ENCODE results near the gene ABLIM3. TPM values are rescaled to one million over a fixed set of nuclear protein-coding genes. Genes with fewer than 3 reads are reported as not detected.

Gene ABLIM3
- total RNA-seq, 1 donor from 2014 or later, result 2.4 TPM

DNA sequence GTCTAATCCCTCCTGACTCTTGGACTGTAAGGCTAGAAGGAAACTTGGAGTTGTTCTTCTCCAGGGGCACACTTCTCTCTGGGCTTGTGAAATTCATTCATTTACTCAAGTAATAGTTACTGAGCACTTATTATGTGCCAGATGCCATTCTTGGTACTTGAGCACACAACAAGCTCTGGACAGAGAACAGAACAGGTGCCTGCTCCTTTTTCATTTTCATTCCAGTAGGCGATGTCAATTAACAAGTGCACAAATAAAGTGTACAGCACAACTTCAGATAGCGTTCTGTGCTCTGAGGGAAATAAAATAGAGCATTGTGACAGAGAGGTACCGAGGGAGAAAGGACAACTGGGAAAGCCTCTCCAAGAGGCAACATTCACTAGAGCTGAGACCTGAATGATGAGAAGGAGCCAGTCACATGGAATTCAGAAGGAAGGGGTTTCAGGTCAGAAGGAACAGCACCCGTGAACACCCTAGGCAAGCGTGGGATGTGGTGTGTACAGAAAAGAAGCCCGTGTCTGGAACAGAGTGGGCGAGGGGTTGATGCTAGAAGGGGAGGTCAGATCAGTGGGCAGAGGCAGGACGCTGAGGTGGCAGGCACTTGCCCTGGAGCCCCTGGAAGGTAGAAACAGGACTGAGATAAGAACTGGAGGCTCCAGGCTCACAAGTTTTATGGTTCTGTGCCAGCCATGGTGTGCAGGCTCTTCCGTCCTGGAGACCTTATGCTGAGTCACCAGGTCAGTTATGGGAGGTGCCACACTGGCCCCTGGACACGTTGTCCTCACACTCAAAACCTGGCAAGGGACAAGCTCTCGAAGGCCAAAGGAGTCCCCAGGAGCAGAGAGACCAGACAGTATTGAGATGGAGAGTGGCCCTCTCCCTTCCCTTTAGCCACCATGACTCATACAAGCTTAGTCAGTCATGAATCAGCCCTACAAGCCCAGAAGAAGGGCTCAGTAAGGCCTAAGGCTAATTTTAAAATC lies 7.2 kb upstream of the ABLIM3 start:
- Mint-ChIP-seq H3K9me3 (peaks cover 4% of the 10 kb centered on the region), H3K4me1 (peaks cover 18% of the 10 kb centered on the region), H3K36me3 (ENCODE audit: low read depth) (no peaks in the 10 kb centered on the region), H3K4me3 (no peak overlapping the region), H3K27me3 (ENCODE audit: low read depth) (peaks cover 3% of the 10 kb centered on the region), H3K27ac (ENCODE audit: unreplicated experiment) (no peak overlapping the region)
- DNase-seq (ENCODE audit: low read depth, low spot score), result no peak
- TF ChIP-seq, protein P1, sequence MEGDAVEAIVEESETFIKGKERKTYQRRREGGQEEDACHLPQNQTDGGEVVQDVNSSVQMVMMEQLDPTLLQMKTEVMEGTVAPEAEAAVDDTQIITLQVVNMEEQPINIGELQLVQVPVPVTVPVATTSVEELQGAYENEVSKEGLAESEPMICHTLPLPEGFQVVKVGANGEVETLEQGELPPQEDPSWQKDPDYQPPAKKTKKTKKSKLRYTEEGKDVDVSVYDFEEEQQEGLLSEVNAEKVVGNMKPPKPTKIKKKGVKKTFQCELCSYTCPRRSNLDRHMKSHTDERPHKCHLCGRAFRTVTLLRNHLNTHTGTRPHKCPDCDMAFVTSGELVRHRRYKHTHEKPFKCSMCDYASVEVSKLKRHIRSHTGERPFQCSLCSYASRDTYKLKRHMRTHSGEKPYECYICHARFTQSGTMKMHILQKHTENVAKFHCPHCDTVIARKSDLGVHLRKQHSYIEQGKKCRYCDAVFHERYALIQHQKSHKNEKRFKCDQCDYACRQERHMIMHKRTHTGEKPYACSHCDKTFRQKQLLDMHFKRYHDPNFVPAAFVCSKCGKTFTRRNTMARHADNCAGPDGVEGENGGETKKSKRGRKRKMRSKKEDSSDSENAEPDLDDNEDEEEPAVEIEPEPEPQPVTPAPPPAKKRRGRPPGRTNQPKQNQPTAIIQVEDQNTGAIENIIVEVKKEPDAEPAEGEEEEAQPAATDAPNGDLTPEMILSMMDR (conservative IDR thresholded peaks at IDR 0.05), result no peak

DNA sequence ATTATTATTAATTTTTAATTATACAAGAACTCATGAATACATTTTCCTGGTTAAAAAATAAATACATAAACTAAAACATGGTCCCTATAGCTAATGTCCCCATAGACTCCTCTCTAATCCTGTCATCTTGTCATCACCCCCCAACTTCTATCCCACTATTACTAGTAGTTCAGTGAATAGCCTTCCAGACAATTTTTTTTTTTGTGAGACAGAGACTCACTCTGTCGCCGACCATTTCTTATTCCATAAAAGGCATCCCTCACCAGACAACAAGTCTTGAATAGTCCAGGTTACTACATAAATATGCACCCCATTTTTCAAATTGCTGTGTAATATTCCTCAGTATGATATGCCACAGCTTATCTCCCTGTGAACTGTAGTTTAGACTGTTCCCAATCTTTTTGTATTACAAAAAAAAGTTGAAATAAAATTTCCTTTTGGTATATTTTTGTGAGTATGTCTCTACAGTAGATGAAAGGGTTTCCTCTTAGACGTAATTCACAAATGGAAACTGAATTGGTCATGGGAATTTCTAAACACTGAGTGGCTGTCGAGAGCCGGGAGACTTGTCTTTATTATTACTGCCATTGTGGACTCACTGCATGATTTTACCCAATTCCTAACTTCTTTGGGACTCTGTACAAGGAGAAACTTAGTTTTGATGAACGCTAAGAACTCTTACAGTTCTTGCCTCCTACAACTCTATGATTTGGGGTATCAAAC lies 6.4 kb upstream of the ABLIM3 start:
- Mint-ChIP-seq H3K27ac (ENCODE audit: unreplicated experiment) (peak overlapping the region; percentile 29), H3K4me1 (peaks cover 18% of the 10 kb centered on the region)
- TF ChIP-seq, protein P1 (conservative IDR thresholded peaks at IDR 0.05), result no peak

DNA sequence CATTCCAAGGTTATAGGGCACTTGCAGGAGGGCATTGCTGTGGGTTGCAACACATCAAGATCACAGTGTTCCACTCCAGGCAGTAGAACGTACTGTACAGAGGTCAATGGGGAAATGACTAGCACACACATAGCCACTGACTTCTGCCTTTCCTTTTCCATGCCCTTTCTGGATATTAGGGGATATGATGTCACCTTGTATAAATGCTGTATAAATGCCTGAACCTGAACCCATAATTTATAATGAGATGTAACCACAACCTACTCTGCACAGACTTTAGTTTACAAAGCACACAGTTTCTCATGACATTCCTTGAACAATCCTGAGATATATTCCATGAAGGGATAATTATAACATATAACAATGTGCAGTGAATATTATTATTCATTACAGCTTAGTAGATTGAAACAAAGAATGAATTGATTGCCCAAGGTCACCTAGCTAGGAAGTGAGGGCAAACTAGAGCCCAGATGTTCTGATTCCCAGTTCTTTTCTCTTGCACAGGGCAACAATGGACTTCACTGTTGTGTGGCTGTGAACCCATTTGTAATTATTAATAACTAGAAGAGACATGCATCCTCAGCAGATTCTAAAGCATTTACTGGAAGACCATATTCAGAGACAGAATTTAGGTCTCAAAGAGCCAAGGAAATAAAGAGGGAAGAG lies 5.6 kb upstream of the ABLIM3 start:
- H3K27me3 Mint-ChIP-seq (ENCODE audit: low read depth), result peaks cover 3% of the 10 kb centered on the region
- no peaks in the 10 kb centered on the region for H3K36me3 Mint-ChIP-seq (ENCODE audit: low read depth)
- H3K9me3 Mint-ChIP-seq, result peaks cover 4% of the 10 kb centered on the region
- TF ChIP-seq, protein P1 (conservative IDR thresholded peaks at IDR 0.05), result no peak
- no peak for DNase-seq (ENCODE audit: low read depth, low spot score)
- H3K27ac Mint-ChIP-seq (ENCODE audit: unreplicated experiment), result peak overlapping the region; percentile 92
- no peak overlapping the region for H3K4me3 Mint-ChIP-seq
- H3K4me1 Mint-ChIP-seq, result peaks cover 18% of the 10 kb centered on the region

More for the DNA sequence above, 6.4 kb upstream of the ABLIM3 start:
- Mint-ChIP-seq H3K27me3 (ENCODE audit: low read depth) (peaks cover 3% of the 10 kb centered on the region), H3K36me3 (ENCODE audit: low read depth) (no peaks in the 10 kb centered on the region), H3K9me3 (peaks cover 4% of the 10 kb centered on the region), H3K4me3 (no peak overlapping the region)
- no peak for DNase-seq (ENCODE audit: low read depth, low spot score)

DNA sequence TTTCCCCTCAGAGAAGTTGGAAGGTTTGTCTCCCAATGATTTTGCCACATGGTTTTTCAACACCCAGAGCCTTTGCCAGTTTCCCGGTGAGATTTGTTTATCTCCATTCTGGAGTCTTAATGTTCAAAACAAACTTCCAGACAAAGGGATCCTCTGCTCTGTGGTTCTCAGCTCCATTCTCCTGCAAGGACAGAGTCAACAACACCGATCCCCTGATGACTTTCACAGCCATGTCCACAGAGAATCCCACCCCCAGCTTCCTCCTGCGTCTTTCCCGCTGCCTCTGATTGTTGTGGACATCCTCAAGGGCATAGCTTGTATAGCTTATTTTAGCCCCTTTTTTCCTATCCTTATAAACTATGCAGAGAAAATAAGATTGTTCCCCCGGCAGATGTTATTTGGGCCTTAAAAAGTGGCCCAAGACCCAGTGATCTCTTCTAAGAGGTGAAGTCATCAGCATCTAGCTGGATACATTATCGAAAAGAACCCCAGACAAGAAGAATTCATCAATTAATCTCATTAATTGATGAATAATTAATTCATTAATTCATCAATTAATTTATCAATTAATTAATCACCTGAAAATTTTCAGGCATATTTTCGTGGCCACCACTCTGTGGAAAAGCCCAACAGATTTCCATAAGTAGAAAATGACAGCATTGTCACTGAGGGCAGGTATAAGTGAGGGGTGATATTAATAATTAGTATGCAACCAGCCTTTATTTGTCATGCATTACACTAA lies 2.9 kb upstream of the ABLIM3 start:
- no peak overlapping the region for H3K27ac Mint-ChIP-seq (ENCODE audit: unreplicated experiment)
- no peak for DNase-seq (ENCODE audit: low read depth, low spot score)
- no peak overlapping the region for H3K4me3 Mint-ChIP-seq
- no peaks in the 10 kb centered on the region for H3K36me3 Mint-ChIP-seq (ENCODE audit: low read depth)
- TF ChIP-seq, protein P1 (conservative IDR thresholded peaks at IDR 0.05), result no peak
- H3K9me3 Mint-ChIP-seq, result peaks cover 4% of the 10 kb centered on the region
- peaks cover 17% of the 10 kb centered on the region for H3K27me3 Mint-ChIP-seq (ENCODE audit: low read depth)
- H3K4me1 Mint-ChIP-seq, result peaks cover 25% of the 10 kb centered on the region
